Dermis blood vessel endothelial cell (primary cell): ENCODE data around the gene PPP1R13B. TPM values are rescaled to one million over a fixed set of nuclear protein-coding genes. Genes with fewer than 3 reads are reported as not detected.
A peak's percentile ranks its signal among the peaks of the same experiment; 100 is the strongest.

Experiments
- DNase-seq: peaks from one replicate; pipeline ENCODE4 v3.0.0; 2010
- total RNA-seq: library from RNA; depleted of rRNA; stranded (reverse); fragments of >200 nt; gene quantifications from 2 replicates; pipeline ENCODE4 v1.2.3, GENCODE V29; 2014

The PPP1R13B gene
- total RNA-seq, 1 donor from 2014 or later: 20.9 TPM

DNA sequence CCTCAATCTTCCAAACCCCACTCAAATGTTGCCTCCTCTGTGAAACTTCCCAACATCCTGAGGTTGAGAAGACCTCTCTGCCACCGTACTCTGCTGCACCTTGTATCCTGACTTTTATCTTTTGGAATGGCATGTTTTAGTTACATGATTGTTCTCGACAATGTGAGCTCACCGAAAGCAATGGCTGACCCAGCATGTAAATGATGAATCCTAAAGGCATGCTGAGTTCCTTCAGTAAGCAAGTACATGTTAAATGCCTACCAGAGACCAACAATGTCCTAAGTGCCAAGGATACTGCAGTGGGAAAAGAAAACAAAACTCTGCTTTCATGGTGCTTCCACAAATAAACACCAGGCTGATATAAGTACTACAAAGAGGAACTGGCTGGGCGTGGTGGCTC, 13.7 kb downstream of the PPP1R13B start:
- DNase-seq: no peak

DNA sequence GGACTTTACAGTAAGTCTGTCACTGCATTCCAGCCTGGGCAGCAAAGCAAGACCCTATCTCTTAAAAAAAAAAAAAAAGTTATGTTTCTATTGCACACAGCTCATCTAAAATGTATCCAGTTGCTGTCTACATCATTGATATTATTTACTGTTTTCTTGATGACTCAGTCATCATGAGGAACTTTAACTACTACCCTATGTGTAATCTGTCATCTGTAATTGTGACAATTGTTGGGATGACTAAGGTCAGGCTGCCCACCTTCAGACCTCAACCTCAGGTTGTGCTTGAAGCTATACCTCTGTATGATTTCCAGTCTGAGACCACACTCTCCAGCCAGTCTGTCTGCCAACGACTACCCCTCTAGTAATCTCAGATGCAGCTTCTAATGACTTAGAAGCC, 15.3 kb downstream of the PPP1R13B start:
- no peak for DNase-seq

DNA sequence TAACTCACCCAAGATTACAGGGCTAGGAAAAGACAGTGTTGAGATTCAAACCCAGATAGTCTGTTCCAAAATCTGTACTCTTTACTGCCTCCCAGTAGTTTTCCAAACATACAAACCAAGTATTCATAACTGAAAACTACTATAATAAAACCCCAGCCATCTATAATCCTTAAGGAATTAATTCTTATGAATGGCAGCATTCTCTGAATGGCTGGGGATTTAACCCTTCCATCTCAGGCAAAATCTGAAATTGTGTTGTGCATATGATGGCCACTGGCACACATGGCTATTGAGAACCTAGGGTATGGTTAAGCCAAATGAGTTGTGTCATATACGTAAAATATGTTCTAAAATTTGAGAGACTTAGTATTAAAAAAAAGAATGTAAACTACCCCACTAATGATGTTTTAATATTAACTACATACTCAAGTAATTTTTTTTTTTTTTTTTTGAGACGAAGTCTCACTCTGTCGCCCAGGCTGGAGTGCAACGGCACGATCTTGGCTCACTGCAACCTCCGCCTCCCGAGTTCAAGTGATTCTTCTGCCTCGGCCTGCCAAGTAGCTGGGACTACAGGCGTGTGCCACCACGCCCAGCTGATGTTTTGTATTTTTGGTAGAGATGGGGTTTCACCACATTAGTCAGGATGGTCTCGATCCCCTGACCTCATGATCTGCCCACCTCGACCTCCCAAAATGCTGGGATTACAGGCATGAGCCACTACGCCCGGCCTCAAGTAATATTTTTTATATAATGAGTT, 16.7 kb downstream of the PPP1R13B start:
- DNase-seq: no peak

DNA sequence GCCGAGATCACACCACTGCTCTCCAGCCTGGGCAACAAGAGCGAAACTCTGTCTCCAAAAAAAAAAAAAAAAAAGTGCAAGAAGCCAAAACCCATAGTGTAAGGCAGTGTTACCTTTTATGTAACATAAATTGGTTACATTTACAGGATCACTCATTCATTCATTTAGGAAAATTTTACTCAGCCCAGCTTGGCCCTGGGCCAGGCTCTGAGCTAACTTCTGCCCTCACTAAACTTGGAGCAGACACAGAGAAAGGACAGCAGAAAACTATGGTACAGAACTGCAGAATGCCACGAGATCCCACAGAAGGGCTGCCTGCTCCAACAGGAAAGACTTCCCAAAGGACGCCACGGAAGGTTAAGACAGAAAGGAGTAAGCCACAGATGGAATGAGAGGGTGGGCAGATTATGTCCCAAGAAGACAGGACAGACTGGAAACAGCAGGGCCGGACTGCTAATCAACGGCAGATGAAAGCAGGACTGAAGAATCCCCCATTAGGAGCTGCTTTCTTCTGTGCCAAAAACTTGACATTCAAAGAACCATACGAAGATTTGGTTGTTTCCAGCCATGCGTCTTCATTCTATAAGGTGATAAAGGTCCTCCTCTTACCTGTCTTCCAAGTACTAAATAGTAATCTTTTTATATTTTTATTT, 18.9 kb downstream of the PPP1R13B start:
- DNase-seq: peak; percentile 63

DNA sequence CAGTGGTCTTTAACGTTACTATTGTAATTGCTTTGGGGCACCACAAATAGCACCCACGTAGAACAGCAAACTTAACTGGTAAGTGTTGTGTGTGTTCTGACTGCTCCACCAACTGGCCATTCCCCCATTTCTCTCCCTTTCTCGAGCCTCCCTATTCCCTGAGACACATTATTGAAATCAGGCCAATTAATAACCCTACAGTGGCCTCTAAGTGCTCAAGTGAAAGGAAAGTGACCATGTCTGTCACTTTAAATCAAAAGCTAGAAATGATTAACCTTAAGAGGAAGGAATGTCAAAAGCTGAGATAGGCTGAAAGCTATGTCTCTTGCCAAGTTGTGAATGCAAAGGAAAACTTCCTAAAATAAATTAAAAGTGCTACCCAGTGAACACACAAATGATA, 22.3 kb downstream of the PPP1R13B start:
- DNase-seq: no peak

DNA sequence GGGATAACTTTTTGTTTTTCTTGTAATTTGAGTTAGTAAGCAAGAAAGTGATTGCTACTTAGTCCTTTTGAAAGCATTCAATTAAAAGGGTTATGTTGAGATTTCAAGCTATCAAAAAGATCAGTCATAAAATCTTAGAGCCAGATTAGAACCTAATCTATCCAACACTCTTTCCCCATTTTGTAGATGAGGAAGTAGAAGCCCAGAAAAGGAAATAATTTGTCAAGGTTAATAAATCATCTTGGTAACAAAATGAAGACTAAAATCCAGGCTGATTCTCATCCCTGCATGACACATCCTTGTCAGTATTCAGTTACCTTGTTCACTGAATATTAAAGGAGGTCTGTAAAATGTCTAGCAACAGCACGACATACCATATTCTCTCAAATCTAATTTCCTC, 26.5 kb downstream of the PPP1R13B start:
- DNase-seq: peak; percentile 23

DNA sequence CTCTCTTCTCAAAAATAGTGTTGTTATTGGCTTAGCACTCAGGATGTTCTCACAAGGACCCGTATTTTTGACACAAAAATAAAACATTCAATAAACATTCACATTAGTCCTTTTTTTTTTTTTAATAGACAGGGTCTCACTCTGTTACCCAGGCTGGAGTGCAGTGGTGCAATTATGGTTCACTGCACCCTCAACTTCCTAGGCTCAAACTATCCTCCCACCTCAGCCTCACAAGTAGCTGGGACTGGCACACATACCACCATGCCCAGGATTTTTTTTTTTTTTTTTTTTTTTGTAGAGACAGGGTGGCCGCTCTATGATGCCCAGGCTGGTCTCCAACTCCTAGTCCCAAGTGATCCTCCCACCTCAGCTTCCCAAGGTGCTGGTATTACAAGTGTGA, 27.0 kb downstream of the PPP1R13B start:
- DNase-seq: no peak

DNA sequence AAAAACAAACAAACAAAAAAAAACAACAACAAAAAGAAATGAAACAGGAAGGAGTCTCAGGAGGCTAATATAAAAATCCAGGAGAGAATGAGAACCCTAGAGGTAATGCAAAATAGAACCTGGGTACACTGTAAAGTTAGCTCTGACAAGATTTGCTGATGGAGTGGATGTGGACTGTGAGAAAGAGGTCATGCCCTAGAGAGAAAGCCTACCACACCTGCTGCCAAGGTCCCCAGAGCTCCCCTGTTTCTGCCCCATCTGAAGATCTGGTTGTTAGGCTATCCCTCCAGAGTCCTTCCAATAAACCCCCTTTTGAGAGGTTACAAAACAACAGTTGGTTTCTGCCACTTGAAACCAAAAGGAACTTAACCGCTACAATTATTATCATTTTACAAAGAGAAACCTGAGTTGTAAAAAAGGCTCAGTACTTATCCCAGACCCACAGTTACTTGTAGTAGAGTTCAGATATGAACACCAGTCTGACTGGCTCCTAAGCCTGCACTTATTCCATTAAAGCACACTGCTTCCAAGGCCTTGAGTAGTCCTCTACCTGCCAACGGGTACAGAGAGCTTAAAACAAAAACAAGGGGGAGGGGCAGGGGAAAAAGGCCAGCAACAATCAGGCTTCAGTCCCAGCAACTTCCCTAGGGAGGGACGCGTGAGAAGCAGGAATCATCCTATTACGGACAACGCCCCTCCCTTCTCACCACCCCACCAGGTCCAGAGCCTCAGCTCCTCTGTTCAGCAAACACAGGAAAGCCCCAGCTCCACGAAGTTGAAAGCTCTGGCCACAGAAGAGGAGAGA, 27.7 kb downstream of the PPP1R13B start:
- peak; percentile 45 for DNase-seq

DNA sequence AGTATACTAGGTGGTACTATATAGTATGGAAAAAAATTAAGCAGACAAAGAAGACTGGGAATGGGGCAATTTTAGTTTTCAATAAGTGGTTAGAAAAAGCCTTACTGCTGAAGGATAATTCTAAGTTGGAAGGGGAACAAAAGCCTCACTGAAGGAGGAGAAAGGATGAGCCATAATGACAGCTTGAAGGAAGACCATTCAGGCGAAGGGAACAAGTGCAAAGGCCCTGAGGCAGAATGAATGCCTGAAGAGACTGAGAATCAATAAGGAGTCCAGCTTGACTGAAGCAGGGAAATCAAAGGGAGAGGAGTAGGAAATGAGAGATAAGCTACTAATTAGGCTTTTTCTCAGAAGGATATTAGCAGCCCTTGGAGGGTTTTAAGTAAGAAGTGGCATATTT, 28.5 kb downstream of the PPP1R13B start:
- no peak for DNase-seq

DNA sequence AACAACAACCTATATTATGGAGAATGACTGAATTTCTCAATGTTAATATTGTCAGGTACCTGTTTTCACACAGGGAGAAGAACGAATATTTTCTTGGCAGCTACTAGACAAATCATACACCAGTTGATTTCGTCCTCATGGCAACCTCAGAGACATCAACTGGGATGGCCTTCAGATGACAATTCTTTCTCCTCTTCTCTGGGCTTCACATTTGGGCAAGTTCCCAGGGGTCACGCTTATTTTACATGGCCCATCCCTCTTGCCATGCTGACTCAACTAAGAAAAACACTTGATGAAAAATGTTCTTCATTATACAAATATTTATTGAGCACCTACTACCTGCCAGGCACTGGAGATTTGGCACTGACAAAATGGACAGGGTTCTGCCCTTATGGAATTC, 29.0 kb downstream of the PPP1R13B start:
- no peak for DNase-seq

DNA sequence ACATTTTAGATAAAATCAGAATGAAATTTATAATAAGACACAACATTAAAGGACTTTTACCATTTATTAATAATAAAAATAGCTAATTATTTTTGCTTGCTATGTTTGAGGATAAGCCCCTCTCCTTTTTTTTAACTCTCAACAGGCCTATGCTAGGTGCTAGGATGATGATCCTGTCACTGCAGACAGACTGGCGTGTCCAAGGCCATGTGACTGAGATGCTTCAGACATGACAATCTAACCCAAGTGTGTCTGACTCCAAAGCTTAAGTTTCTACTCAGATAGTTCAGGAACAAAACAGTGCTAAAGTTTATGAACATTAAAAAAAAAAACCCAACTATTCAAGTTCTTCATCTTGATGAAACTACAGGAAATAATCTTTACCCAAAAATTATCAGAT, 29.8 kb downstream of the PPP1R13B start:
- no peak for DNase-seq

DNA sequence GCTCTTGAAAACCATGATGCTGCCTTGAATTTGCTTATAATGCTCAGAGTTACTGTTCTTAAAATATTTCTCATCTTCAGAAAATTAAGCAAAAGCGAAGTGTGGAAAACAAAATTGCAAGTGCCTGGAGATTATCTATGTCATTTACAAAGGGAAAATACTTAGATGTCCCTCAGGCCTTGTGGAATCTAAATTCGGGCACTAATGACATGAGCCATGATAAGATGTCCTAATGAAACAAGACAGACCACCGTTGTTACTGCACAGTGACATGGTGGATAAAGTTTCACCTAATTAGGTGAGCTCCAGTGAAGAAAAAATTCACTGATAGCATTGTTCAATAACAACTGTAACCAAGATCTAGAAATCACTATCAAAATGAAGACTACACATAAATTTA, 30.4 kb downstream of the PPP1R13B start:
- no peak for DNase-seq

DNA sequence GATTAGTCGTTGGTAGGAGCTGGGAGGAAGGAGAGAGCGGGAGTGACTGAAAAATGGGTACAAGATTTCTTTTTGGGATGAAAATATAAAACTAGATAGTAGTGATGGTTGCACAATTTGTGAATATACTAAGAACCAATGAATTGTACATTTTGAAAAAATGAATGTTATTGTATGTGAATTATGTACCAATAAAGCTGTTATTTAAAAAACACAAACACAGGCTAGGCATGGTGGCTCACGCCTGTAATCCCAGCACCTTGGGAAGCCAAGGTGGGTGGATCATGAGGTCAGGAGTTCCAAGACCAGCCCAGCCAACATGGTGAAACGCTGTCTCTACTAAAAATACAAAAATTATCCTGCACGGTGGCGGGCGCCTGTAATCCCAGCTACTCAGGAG, 32.1 kb downstream of the PPP1R13B start:
- DNase-seq: no peak

DNA sequence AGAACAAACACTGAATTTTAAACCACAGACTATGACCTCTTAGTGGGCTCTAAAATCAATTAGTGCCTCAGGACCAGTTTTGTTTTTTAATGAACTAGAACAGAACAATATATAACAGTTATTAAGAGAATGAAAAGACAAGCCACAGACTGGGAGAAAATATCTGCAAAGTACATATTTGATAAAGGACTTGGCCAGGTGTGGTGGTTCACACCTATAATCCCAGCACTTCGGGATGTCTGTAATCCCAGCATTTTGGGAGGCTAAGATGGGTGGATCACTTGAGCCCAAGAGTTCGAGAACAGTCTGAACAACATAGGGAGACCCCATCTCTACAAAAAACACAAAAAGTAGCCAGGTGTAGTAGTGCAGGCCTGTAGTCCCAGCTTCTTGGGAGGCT, 36.2 kb downstream of the PPP1R13B start:
- DNase-seq: no peak

DNA sequence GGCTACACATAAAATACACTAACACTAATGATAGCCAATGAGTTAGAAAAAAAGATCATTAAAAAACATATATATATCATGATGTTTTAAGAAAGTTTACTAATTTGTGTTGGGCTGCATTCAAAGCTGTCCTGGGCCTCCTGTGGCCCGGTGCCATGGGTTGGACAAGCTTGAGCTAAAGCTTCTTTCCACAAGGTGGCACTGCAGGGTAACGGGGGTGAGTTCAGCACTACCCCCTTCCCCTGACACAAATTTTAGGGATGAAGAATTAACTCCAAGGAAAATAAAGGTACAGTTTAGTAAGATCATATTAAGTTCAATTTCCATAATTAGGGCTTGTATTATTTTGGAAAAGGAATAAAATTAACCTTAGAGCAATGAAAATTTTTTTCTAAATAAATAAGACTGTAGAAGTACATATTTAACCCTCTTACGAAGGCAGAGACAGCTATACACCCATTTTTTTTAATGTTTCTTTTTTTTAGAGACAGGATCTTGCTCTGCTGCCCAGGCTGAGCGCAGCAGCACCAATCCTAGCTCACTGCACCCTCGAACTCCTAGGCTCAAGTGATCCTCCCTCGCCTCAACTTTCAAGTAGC, 38.9 kb downstream of the PPP1R13B start:
- DNase-seq: peak; percentile 85

DNA sequence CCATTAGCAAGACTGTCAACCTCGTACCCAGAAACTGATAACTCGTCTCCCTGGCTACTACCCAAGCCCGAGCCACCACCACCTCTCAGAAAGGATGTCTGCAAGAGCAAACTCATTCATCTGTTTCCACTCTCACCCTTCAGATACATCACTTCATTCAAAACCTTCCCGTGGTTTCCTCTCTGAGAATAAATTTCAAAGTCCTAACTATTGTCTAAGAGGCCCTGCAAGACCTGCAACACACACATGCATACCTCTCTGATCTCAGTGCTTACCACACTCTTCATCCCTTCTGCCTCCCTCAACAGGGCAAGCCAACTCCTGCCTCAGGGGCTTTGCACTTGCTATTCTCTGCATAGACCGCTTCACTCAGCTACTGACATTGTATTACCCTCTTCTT, 40.6 kb downstream of the PPP1R13B start:
- no peak for DNase-seq

DNA sequence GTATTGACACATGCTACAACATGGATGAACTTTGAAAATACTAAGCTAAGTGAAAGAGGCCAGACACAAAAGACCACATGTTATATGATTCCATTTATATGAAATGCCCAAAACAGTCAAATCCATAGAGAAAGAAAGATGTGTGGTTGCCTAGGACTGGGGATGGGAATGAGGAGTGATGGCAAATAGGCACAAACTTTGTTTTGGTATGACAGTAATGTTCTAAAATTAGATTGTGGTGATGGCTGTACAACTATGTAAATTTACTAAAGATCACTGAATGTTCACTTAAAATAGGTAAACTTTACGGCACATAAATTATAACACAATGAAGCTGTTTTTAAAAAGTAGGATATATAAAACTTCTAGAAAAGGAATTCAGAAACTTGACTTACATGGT, 41.7 kb downstream of the PPP1R13B start:
- DNase-seq: no peak

DNA sequence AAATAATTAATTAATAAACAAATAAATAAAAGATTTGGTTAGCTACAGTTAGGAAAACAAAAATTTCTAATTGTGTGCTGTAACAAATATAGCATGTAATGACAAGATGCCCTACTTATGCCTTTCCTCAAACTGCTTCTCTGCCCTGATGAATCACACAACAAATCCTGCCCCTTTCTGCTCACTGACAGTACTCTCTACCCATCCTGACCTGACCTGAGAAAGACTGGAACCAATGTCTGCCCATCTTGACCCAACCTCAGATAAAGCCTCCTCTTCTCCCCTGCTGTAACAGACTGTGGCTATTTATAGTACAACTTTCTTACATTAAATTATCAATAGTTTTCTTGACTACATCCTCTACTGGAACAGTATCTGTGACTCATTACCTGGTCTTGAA, 43.7 kb downstream of the PPP1R13B start:
- peak; percentile 19 for DNase-seq

DNA sequence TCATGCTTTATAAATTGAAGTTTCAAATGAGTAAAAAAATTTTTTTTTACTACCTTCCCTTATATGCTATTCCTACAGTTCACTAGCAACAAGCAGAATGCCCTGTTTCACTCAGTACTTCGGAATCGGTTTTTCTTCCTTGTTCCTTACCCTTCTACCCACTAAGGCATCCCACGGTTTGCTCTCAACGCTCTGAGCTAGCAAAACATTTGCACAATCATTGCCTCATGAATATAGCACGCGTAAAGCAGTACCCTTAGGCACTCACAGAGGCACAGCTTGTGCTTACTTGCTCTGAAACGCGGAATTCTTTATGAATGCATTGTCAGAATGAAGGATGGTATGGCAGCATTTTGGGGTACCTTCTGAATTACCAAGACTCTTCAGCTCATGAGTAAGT, 45.0 kb downstream of the PPP1R13B start:
- no peak for DNase-seq

DNA sequence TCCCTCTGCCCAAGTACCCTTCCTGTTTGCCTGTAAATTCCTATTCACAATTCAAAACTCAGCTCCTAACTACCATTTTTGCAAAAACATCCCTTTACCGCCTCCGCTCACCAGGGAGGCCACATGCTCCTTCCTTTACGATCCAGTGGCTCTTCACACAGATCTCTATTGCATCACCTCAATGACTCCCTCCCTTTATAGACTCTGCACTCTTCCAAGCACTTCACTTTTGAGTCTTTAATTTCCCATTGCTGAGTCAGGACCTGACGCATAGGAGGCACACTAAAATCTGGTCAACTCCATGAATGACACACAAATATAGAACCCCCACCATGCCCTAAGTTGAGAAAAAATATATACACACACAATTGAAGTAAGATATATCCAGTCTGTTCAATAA, 45.9 kb downstream of the PPP1R13B start:
- DNase-seq: peak; percentile 44

DNA sequence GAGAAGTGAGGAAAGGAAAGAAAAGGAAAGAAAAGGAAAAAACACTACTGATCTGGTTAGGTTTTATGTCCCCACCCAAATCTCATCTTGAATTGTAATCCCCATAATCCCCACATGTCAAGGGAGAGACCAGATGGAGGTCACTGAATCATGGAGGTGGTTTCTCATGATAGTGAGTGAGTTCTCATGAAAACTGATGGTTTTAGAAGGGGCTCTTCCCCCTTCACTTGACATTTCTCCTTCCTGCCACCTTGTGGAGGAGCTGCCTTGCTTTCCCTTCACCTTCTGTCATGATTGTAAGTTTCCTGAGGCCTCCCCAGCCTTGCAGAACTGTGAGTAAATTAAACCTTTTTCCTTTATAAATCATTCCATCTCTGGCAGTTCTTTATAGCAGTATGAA, 54.2 kb downstream of the PPP1R13B start:
- peak; percentile 13 for DNase-seq

DNA sequence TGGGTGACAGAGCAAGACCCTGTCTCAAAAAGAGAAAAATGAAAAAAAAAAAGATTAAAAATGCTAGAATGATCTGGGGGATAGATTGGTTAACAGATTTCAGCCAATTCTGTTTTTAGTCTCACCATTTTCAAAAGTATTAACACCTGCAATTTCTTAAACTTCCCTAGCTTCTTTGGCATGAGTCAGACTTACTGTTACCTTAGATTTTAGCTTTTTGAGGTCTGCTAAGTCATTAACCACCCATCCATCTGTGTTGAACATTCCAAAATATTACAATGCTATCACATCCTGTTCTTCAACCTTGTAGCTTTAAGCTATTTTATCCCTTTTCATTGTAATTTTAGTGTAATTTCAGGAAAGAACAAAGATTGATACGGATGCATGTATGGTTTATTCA, 59.3 kb downstream of the PPP1R13B start:
- DNase-seq: no peak

DNA sequence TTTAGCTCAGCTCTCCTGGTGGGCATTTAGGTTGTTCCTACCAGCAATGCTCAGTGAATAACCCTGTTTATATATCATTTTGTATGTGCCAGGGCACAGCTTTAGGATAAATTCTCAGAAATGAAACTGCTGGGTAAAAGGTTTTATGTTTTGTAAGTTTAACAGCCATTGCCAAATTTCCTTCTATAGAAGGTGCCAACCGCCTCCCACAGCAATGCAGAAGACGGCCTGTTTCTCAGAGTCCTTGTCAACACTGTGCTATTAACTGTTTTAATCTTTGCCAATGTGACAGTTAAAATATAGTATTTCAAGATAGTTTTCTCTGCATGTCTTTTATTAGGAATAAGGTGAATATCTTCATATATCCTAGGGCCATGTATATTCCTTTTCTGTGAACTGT, 65.0 kb downstream of the PPP1R13B start:
- no peak for DNase-seq
